SU-DHL-6 (cell line): ENCODE results near the gene FKBP8.

Source experiments
- EZH2phosphoT487 ChIP-seq: fragments of 200-600 bp; sonication (generic), shearing (Covaris generic); conservative IDR thresholded peaks from 2 replicates; pipeline ENCODE4 v1.6.1; 2018; ENCODE audit warnings: mild to moderate bottlenecking, antibody characterized with exemption, low read length, moderate library complexity, mixed read lengths
- TF ChIP-seq, protein P1 (sequence below): fragments of 200-600 bp; sonication (generic); IDR thresholded peaks from one replicate; pipeline ENCODE4 v1.5.1; 2017; ENCODE audit warnings: antibody characterized with exemption, mild to moderate bottlenecking, low read length, moderate library complexity; ENCODE audit not compliant: insufficient read depth, poor library complexity, severe bottlenecking

DNA sequence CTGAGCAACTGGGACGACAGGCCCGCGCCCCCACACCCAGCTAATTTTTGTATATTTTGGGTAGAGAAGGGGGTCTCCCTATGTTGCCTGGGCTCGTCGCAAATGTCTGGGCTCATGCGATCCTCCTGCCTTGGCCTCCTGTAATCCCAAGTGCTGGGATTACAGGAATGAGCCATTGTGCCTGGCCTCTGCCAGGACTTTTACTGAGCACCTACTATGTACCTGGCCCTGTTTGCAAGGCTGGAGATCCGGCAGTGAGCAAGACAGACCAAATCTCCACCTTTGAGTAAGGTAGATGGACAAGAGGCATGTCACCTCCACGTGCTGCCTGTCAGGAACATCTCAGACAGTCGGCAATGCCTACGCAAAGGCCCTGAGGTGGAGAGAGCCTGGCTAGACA is 6.9 kb downstream of the FKBP8 start:
- TF ChIP-seq, protein P1, sequence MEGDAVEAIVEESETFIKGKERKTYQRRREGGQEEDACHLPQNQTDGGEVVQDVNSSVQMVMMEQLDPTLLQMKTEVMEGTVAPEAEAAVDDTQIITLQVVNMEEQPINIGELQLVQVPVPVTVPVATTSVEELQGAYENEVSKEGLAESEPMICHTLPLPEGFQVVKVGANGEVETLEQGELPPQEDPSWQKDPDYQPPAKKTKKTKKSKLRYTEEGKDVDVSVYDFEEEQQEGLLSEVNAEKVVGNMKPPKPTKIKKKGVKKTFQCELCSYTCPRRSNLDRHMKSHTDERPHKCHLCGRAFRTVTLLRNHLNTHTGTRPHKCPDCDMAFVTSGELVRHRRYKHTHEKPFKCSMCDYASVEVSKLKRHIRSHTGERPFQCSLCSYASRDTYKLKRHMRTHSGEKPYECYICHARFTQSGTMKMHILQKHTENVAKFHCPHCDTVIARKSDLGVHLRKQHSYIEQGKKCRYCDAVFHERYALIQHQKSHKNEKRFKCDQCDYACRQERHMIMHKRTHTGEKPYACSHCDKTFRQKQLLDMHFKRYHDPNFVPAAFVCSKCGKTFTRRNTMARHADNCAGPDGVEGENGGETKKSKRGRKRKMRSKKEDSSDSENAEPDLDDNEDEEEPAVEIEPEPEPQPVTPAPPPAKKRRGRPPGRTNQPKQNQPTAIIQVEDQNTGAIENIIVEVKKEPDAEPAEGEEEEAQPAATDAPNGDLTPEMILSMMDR, result no peak
- TF ChIP-seq EZH2phosphoT487, result no peak
